CD14-positive monocyte (primary cell): ENCODE measurements around the gene MACROD1. TPM values are rescaled to one million over a fixed set of nuclear protein-coding genes. Genes with fewer than 3 reads are reported as not detected.

Experiments used
- DNase-seq, 3 donors: peaks; one replicate each; pipeline ENCODE4 v3.0.0-alpha.2; 2011 to 2022
- H2AFZ ChIP-seq: 2 replicates; pipeline ENCODE4 v1.6.0; 2012; ENCODE audit warnings: mild to moderate bottlenecking, low read depth, low read length, inconsistent platforms; ENCODE audit not compliant: insufficient read depth, poor library complexity, severe bottlenecking
- H3K27ac ChIP-seq, 2 donors: 1 replicate in 1 of 2; 2 replicates in 1 of 2; pipeline ENCODE4 v1.5.1; 2012 to 2013; ENCODE audit warnings: low read length in 2 of 2, control low read depth in 1 of 2, inconsistent platforms in 1 of 2, low read depth in 1 of 2, mild to moderate bottlenecking in 1 of 2
- H3K27me3 ChIP-seq, 2 donors: one replicate each; pipeline versions ENCODE4 v1.6.0 to v1.6.1; 2011 to 2013; ENCODE audit warnings: low read length in 2 of 2; ENCODE audit not compliant: control insufficient read depth in 2 of 2, insufficient read depth in 2 of 2
- H3K36me3 ChIP-seq, 2 donors: replicated peaks in 1 of 2; 1 replicate in 1 of 2; 2 replicates in 1 of 2; pipeline versions ENCODE4 v1.5.1 to v1.6.1; 2012 to 2013; ENCODE audit warnings: low read length in 2 of 2, control low read depth in 1 of 2, inconsistent platforms in 1 of 2, mild to moderate bottlenecking in 1 of 2; ENCODE audit not compliant: insufficient read depth in 2 of 2, control insufficient read depth in 1 of 2
- H3K4me1 ChIP-seq, 2 donors: 1 replicate in 1 of 2; 2 replicates in 1 of 2; pipeline versions ENCODE4 v1.5.1 to v1.6.1; 2012 to 2013; ENCODE audit warnings: low read length in 2 of 2, control low read depth in 1 of 2, inconsistent platforms in 1 of 2, mild to moderate bottlenecking in 1 of 2, moderate library complexity in 1 of 2; ENCODE audit not compliant: insufficient read depth in 2 of 2, control insufficient read depth in 1 of 2
- H3K4me2 ChIP-seq: replicated peaks from 2 replicates; pipeline ENCODE3; 2012; ENCODE audit warnings: low read length, moderate library complexity, mild to moderate bottlenecking; ENCODE audit not compliant: poor library complexity, severe bottlenecking; ENCODE audit errors: extremely low read depth
- H3K4me3 ChIP-seq, 3 experiments: fragments of 200-600 bp in 1 of 3; sonication (generic) in 1 of 3; replicated peaks in 1 of 3; 1 replicate in 2 of 3; 2 replicates in 1 of 3; pipeline ENCODE4 v1.5.1; 2011 to 2013; ENCODE audit warnings: low read length in 3 of 3, mild to moderate bottlenecking in 3 of 3, control low read depth in 2 of 3, low read depth in 2 of 3, inconsistent platforms in 1 of 3, moderate library complexity in 1 of 3
- H3K79me2 ChIP-seq: 2 replicates; pipeline ENCODE4 v1.6.0; 2012; ENCODE audit warnings: mild to moderate bottlenecking, control low read depth, inconsistent platforms, low read length, moderate library complexity; ENCODE audit not compliant: insufficient read depth
- H3K9ac ChIP-seq: 2 replicates; pipeline ENCODE4 v1.6.0; 2017; ENCODE audit warnings: low read length, mild to moderate bottlenecking; ENCODE audit not compliant: insufficient read depth, poor library complexity, severe bottlenecking
- H3K9me3 ChIP-seq, 2 donors: replicated peaks in 1 of 2; 1 replicate in 1 of 2; 2 replicates in 1 of 2; pipeline versions ENCODE4 v1.5.1 to v1.6.1; 2012 to 2013; ENCODE audit warnings: low read length in 2 of 2, control low read depth in 1 of 2; ENCODE audit not compliant: control insufficient read depth in 1 of 2, insufficient read depth in 1 of 2
- H4K20me1 ChIP-seq: 2 replicates; pipeline ENCODE4 v1.6.0; 2012; ENCODE audit warnings: mild to moderate bottlenecking, low read length, control low read depth, moderate library complexity; ENCODE audit not compliant: insufficient read depth
- H3K27ac Mint-ChIP-seq, 7 donors: one replicate each; pipeline ENCODE4 v1.8.0; 2020; ENCODE audit warnings: mild to moderate bottlenecking in 7 of 7, mixed read lengths in 7 of 7, moderate library complexity in 6 of 7, inconsistent platforms in 2 of 7
- H3K27me3 Mint-ChIP-seq, 3 donors: one replicate each; pipeline ENCODE4 v1.8.0; 2021 to 2022; ENCODE audit warnings: low read depth in 3 of 3, mild to moderate bottlenecking in 3 of 3, mixed read lengths in 3 of 3, moderate library complexity in 3 of 3, inconsistent platforms in 1 of 3
- H3K36me3 Mint-ChIP-seq, 2 donors: one replicate each; pipeline ENCODE4 v1.8.0; 2020; ENCODE audit warnings: mixed read lengths in 2 of 2, inconsistent platforms in 1 of 2, mild to moderate bottlenecking in 1 of 2
- H3K4me1 Mint-ChIP-seq: one replicate; pipeline ENCODE4 v1.8.0; 2020; ENCODE audit warnings: mild to moderate bottlenecking, mixed read lengths
- H3K4me3 Mint-ChIP-seq, 2 donors: one replicate each; pipeline ENCODE4 v1.8.0; 2020; ENCODE audit warnings: mild to moderate bottlenecking in 2 of 2, mixed read lengths in 2 of 2, moderate library complexity in 1 of 2
- H3K9me3 Mint-ChIP-seq, 7 donors: one replicate each; pipeline ENCODE4 v1.8.0; 2020 to 2022; ENCODE audit warnings: mixed read lengths in 7 of 7, mild to moderate bottlenecking in 6 of 7, moderate library complexity in 6 of 7, inconsistent platforms in 2 of 7
- CTCF ChIP-seq: fragments of 200-600 bp; IDR thresholded peaks from one replicate; pipeline ENCODE4 v1.8.0; 2022; ENCODE audit warnings: antibody characterized with exemption, mild to moderate bottlenecking
- WGBS: methylation state at CpG from one replicate; pipeline ENCODE4 v1.1.5; 2013; ENCODE audit warnings: missing lambda C conversion rate; ENCODE audit not compliant: insufficient coverage; 5-methylcytosine and 5-hydroxymethylcytosine counted together
- intact Hi-C, 2 donors: fragments of 100-400 bp; cut with micrococcal nuclease; formaldehyde crosslinking; loops; one replicate each; pipeline versions ENCODE4 v1.15.0 to v1.15.1; 2023
- polyA plus RNA-seq, 3 donors: library from polyadenylated mRNA; depleted of rRNA in 1 of 3; unstranded in 2 of 3; stranded (reverse) in 1 of 3; fragments of 300-500 nt in 2 of 3; fragments of >200 nt in 1 of 3; fragmentation: Illumina TruSeq in 2 of 3; gene quantifications; 1 replicate in 2 of 3; 2 replicates in 1 of 3; pipeline ENCODE4 v1.2.3, GENCODE V29; 2012 to 2021

Gene MACROD1
- polyA plus RNA-seq, 3 donors = 1.5 to 2.4 (median 2.2) TPM

DNA sequence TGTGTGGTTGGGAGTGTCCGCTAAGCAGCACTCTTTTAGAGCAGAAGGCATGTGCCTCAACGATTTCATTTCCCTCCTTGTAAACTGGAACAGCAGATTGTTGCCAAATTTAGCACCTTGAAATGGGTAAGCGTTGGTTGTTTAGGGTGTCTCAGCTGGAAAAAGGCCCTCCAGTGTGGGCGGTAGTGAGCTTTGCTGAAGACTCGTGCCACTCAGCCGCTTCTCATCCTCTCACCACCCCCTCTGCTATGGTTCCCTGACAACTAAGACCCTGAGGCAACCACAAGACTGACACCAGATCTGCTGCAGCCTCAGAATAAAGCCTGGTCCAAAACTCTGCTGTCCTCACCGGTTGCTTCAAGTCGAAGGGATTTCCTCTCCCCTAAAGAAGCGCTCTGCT is 30.7 kb upstream of the MACROD1 start:
- Mint-ChIP-seq H3K9me3 (no peaks in the 10 kb centered on the region), H3K27me3 (peaks cover 0 to 2% (median 0%) of the 10 kb centered on the region in 3 donors), H3K4me1 (peaks cover 18% of the 10 kb centered on the region), H3K27ac (peak overlapping the region in 2 of 7 donors; percentile 26 to 73), H3K36me3 (peaks cover 74 to 95% of the 10 kb centered on the region in 2 donors), H3K4me3 (no peak overlapping the region)
- no peaks in the 10 kb centered on the region for H3K27me3 ChIP-seq
- H3K4me1 ChIP-seq = peaks cover 8 to 18% of the 10 kb centered on the region in 2 donors
- intact Hi-C loops = no loop called here
- no peak overlapping the region for H2AFZ ChIP-seq
- H4K20me1 ChIP-seq = peaks cover 7% of the 10 kb centered on the region
- 70% methylated on average over 4 of the region's 9 CpGs for WGBS
- H3K27ac ChIP-seq = no peak overlapping the region
- peaks cover 76 to 97% of the 10 kb centered on the region in 2 donors for H3K36me3 ChIP-seq
- H3K79me2 ChIP-seq = peaks cover 8% of the 10 kb centered on the region
- no peak for DNase-seq
- no peak for TF ChIP-seq CTCF
- H3K4me3 ChIP-seq = no peak overlapping the region
- H3K4me2 ChIP-seq = no peak overlapping the region
- no peak overlapping the region for H3K9ac ChIP-seq
- no peaks in the 10 kb centered on the region for H3K9me3 ChIP-seq

GRCh38 chr11:64192434-64192833 is 26.5 kb upstream of the MACROD1 start:
- peaks cover 51 to 70% of the 10 kb centered on the region in 2 donors for H3K36me3 Mint-ChIP-seq
- intact Hi-C loops = no loop called here
- H3K4me3 Mint-ChIP-seq = no peak overlapping the region
- DNase-seq = no peak
- H3K9me3 Mint-ChIP-seq = no peaks in the 10 kb centered on the region
- H3K27me3 Mint-ChIP-seq = peaks cover 0 to 2% (median 0%) of the 10 kb centered on the region in 3 donors
- peaks cover 7% of the 10 kb centered on the region for H4K20me1 ChIP-seq
- 100% methylated on average over 3 of the region's 5 CpGs for WGBS
- H3K4me3 ChIP-seq = no peak overlapping the region
- peaks cover 52 to 56% of the 10 kb centered on the region in 2 donors for H3K36me3 ChIP-seq
- peak overlapping the region in 1 of 2 donors; percentile 9 for H3K27ac ChIP-seq
- no peaks in the 10 kb centered on the region for H3K9me3 ChIP-seq
- no peak overlapping the region for H2AFZ ChIP-seq
- H3K4me1 Mint-ChIP-seq = peaks cover 20% of the 10 kb centered on the region
- TF ChIP-seq CTCF = no peak
- H3K4me2 ChIP-seq = no peak overlapping the region
- peaks cover 8 to 20% of the 10 kb centered on the region in 2 donors for H3K4me1 ChIP-seq
- no peak overlapping the region for H3K9ac ChIP-seq
- no peaks in the 10 kb centered on the region for H3K27me3 ChIP-seq
- peaks cover 6% of the 10 kb centered on the region for H3K79me2 ChIP-seq
- peak overlapping the region in 1 of 7 donors; percentile 8 for H3K27ac Mint-ChIP-seq
